Measurements from ENCODE around the gene SLAMF9. TPM values are rescaled to one million over a fixed set of nuclear protein-coding genes. Genes with fewer than 3 reads are reported as not detected.

Gene SLAMF9
- polyA plus RNA-seq, 2 of the 4 experiments (the other 2 are of a cell fraction): 0.22 to 0.25 TPM

DNA sequence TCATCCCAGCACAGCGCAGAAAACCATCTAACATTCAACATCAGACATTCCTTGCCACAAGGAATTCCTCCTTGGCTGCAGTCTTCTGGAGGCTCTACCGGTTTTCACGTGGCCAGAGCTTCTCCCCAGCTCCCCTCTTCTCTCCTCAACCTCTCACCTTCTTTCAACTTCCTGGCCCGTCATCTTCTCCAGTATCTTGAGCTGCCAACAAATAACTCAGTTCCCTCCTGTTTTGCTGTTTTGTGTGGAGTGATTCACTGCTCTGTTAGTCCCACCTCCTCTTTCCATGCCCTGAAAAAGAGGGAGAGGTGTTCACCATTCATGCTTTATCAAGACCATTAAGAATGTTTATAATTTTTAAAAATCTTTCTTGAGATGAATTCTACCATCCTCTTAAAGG is 45.2 kb upstream of the SLAMF9 start (continued):
- TF ChIP-seq, protein P1, sequence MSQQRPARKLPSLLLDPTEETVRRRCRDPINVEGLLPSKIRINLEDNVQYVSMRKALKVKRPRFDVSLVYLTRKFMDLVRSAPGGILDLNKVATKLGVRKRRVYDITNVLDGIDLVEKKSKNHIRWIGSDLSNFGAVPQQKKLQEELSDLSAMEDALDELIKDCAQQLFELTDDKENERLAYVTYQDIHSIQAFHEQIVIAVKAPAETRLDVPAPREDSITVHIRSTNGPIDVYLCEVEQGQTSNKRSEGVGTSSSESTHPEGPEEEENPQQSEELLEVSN (IDR thresholded peaks at IDR 0.05; ENCODE audit: borderline replicate concordance, low read depth): no peak
- TF ChIP-seq PHF8 (IDR thresholded peaks at IDR 0.05; ENCODE audit: borderline replicate concordance, low read depth) (no peak), RARB (CRISPR knock-in tag; IDR thresholded peaks at IDR 0.05) (no peak), MAFK (IDR thresholded peaks at IDR 0.05; ENCODE audit: partially characterized antibody) (no peak), KDM5A (IDR thresholded peaks at IDR 0.05) (no peak)

DNA sequence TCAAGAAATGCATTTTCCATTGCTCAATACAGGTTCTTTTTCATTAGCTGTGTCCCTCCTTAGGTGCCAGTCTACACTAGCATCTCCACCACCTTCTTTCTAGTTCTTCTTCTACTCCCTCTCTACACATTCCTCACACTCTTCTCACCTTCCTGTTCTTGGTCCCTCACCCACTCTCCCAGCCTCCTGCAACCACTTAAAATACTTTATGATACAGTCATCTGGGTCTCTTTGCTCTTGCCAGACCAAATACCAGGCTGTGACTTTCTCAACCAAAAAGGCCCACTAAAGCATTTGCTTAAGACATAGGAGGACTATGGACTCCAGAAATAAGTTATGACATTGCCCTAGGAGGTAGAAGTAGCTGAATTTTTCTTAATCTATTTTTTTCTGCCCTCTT is 42.6 kb upstream of the SLAMF9 start:
- POLR2A ChIA-PET: no interaction called here
- ATAC-seq (peak; percentile 85 to 95), FAIRE-seq (no peak), DNase-seq (ENCODE audit: low read depth in 1 of 2, low spot score in 1 of 2) (peak; percentile 16 to 57)
- Histone ChIP-seq H3K4me1 (peaks cover 10% of the 10 kb centered on the region; the same call in 2 of the 3 replicates), H3K9me3 (no peaks in the 10 kb centered on the region), H3K27ac (0 out of 6 replicates have a peak overlapping the region, but pooled peaks of 1 of the 2 experiments have one; percentile 25), H3K4me2 (peak overlapping the region; percentile 41), H3K4me3 (no peak overlapping the region)
- CTCF ChIA-PET: interaction anchor here (1.0 to 4.2 kb wide), 2 partner anchors 10 to 57 kb away, joined by 3 to 38 read pairs; no protein-coding TSS in a partner anchor
- TF ChIP-seq FOSL2 (IDR thresholded peaks at IDR 0.05) (no peak), FOSL2 (CRISPR knock-in tag; IDR thresholded peaks at IDR 0.05) (peak; percentile 72)
- TF ChIP-seq, protein P2, sequence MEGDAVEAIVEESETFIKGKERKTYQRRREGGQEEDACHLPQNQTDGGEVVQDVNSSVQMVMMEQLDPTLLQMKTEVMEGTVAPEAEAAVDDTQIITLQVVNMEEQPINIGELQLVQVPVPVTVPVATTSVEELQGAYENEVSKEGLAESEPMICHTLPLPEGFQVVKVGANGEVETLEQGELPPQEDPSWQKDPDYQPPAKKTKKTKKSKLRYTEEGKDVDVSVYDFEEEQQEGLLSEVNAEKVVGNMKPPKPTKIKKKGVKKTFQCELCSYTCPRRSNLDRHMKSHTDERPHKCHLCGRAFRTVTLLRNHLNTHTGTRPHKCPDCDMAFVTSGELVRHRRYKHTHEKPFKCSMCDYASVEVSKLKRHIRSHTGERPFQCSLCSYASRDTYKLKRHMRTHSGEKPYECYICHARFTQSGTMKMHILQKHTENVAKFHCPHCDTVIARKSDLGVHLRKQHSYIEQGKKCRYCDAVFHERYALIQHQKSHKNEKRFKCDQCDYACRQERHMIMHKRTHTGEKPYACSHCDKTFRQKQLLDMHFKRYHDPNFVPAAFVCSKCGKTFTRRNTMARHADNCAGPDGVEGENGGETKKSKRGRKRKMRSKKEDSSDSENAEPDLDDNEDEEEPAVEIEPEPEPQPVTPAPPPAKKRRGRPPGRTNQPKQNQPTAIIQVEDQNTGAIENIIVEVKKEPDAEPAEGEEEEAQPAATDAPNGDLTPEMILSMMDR (IDR thresholded peaks at IDR 0.05): no peak

DNA sequence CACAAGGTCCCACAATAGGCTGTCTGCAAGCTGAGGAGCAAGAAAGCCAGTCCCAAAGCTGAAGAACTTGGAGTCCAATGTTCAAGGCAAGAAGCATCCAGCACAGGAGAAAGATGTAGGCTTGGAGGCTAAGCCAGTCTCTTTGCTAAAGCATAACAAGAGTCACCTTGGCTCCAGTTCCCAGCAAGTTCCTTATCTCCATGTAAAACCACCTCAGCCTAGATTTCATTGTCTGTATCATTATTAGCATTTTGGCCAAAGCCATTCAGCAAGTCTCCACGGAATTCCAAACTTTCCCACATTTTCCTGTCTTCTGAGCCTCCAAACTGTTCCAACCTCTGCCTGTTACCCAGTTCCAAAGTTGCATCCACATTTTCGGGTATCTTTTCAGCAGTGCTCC is 40.9 kb upstream of the SLAMF9 start:
- POLR2A ChIA-PET: no interaction called here
- CTCF ChIA-PET: interaction anchor here (1.6 to 4.2 kb wide), 2 partner anchors 12 to 196 kb away, joined by 3 to 38 read pairs; no protein-coding TSS in a partner anchor
- Histone ChIP-seq H3K27ac (no peak overlapping the region), H3K4me2 (no peak overlapping the region), H3K4me3 (no peak overlapping the region), H3K4me1 (peaks cover 10% of the 10 kb centered on the region; the same call in 2 of the 3 replicates), H3K9me3 (no peaks in the 10 kb centered on the region)
- FAIRE-seq (no peak), DNase-seq (ENCODE audit: low read depth in 1 of 2, low spot score in 1 of 2) (no peak), ATAC-seq (no peak)
- TF ChIP-seq HDAC2 (IDR thresholded peaks at IDR 0.05): no peak
- TF ChIP-seq, protein P3, sequence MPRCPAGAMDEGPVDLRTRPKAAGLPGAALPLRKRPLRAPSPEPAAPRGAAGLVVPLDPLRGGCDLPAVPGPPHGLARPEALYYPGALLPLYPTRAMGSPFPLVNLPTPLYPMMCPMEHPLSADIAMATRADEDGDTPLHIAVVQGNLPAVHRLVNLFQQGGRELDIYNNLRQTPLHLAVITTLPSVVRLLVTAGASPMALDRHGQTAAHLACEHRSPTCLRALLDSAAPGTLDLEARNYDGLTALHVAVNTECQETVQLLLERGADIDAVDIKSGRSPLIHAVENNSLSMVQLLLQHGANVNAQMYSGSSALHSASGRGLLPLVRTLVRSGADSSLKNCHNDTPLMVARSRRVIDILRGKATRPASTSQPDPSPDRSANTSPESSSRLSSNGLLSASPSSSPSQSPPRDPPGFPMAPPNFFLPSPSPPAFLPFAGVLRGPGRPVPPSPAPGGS (IDR thresholded peaks at IDR 0.05): no peak
- TF ChIP-seq POLR2AphosphoS2 (conservative IDR thresholded peaks at IDR 0.05; ENCODE audit: low read length): no peak
- TF ChIP-seq EHF (CRISPR knock-in tag; IDR thresholded peaks at IDR 0.05): no peak
- TF ChIP-seq NPAS2 (CRISPR knock-in tag; IDR thresholded peaks at IDR 0.05; ENCODE audit: borderline replicate concordance): no peak
- no peak for TF ChIP-seq CHD4 (IDR thresholded peaks at IDR 0.05; ENCODE audit: borderline replicate concordance)
- TF ChIP-seq JUNB (IDR thresholded peaks at IDR 0.05): no peak
- TF ChIP-seq, protein P4, sequence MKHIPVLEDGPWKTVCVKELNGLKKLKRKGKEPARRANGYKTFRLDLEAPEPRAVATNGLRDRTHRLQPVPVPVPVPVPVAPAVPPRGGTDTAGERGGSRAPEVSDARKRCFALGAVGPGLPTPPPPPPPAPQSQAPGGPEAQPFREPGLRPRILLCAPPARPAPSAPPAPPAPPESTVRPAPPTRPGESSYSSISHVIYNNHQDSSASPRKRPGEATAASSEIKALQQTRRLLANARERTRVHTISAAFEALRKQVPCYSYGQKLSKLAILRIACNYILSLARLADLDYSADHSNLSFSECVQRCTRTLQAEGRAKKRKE (CRISPR knock-in tag; IDR thresholded peaks at IDR 0.05; ENCODE audit: low read depth): no peak
- TF ChIP-seq, protein P5, sequence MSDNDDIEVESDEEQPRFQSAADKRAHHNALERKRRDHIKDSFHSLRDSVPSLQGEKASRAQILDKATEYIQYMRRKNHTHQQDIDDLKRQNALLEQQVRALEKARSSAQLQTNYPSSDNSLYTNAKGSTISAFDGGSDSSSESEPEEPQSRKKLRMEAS (IDR thresholded peaks at IDR 0.05): no peak
- TF ChIP-seq FOSL2 (IDR thresholded peaks at IDR 0.05): no peak
- TF ChIP-seq FOSL2 (CRISPR knock-in tag; IDR thresholded peaks at IDR 0.05): no peak
- TF ChIP-seq BHLHE40 (IDR thresholded peaks at IDR 0.05; ENCODE audit: low read depth, low read length): no peak
- TF ChIP-seq EP300 (IDR thresholded peaks at IDR 0.05): no peak
- TF ChIP-seq ESRRA (IDR thresholded peaks at IDR 0.05; ENCODE audit: borderline replicate concordance, low read length): no peak
- WGBS (ENCODE audit: missing lambda C conversion rate): 44% methylated on average over 2 of the region's 2 CpGs

All from A549 (cell line).